Karpas-422 (cell line): ENCODE data around the gene HK3. TPM values are rescaled to one million over a fixed set of nuclear protein-coding genes. Genes with fewer than 3 reads are reported as not detected.

Source experiments
- DNase-seq: peaks from one replicate; pipeline ENCODE4 v3.0.0-alpha.2; 2015
- H2AFZ ChIP-seq: fragments of 200-600 bp; sonication (generic); 2 replicates; pipeline ENCODE4 v1.6.1; 2014; ENCODE audit warnings: antibody characterized with exemption, low read length, mixed read lengths
- H3K27ac ChIP-seq: fragments of 200-600 bp; sonication (generic); 2 replicates; pipeline ENCODE4 v1.5.1; 2014; ENCODE audit warnings: mild to moderate bottlenecking, low read length, moderate library complexity
- H3K27me3 ChIP-seq: fragments of 200-600 bp; sonication (generic); 2 replicates; pipeline ENCODE4 v1.6.1; 2014; ENCODE audit warnings: low read length, mixed read lengths
- H3K36me3 ChIP-seq: fragments of 200-600 bp; sonication (generic); 2 replicates; pipeline ENCODE4 v1.6.1; 2014; ENCODE audit warnings: low read length, mixed read lengths; ENCODE audit not compliant: insufficient read depth
- H3K4me1 ChIP-seq: fragments of 200-600 bp; sonication (generic); 2 replicates; pipeline ENCODE4 v1.6.1; 2014; ENCODE audit warnings: mild to moderate bottlenecking, low read length, mixed read lengths
- H3K4me2 ChIP-seq: fragments of 200-600 bp; sonication (generic); 2 replicates; pipeline ENCODE4 v1.6.1; 2014; ENCODE audit warnings: low read length, low read depth, mild to moderate bottlenecking; ENCODE audit not compliant: poor library complexity, severe bottlenecking
- H3K4me3 ChIP-seq: fragments of 200-600 bp; sonication (generic); 2 replicates; pipeline ENCODE4 v1.5.1; 2014; ENCODE audit warnings: mild to moderate bottlenecking, antibody characterized with exemption, low read length, mixed read lengths
- H3K79me2 ChIP-seq: fragments of 200-600 bp; sonication (generic); 2 replicates; pipeline ENCODE4 v1.6.1; 2014; ENCODE audit warnings: mild to moderate bottlenecking, low read length, mixed read lengths
- H3K9ac ChIP-seq: fragments of 200-600 bp; sonication (generic); 2 replicates; pipeline ENCODE4 v1.6.0; 2014; ENCODE audit warnings: low read length
- H3K9me2 ChIP-seq: fragments of 200-600 bp; sonication (generic), shearing (Covaris generic); replicated peaks from 2 replicates; pipeline ENCODE4 v1.6.0; 2014; ENCODE audit warnings: mild to moderate bottlenecking, low read length, moderate library complexity; ENCODE audit not compliant: insufficient read depth
- H3K9me3 ChIP-seq: fragments of 300-700, 200-600 bp; sonication (generic); 2 replicates; pipeline ENCODE4 v1.6.1; 2014; ENCODE audit warnings: low read length, mixed read lengths
- H4K20me1 ChIP-seq: fragments of 200-600 bp; sonication (generic); 2 replicates; pipeline ENCODE4 v1.6.1; 2014; ENCODE audit warnings: mild to moderate bottlenecking, antibody characterized with exemption, low read length, low read depth; ENCODE audit not compliant: insufficient read depth
- total RNA-seq: library from RNA; depleted of rRNA; stranded (reverse); fragments of >200 nt; shearing (Covaris generic); gene quantifications from 2 replicates; pipeline ENCODE4 v1.2.3, GENCODE V29; 2014; ENCODE audit warnings: low replicate concordance

Gene HK3
- total RNA-seq, 1 experiment from 2014 or later = not detected

DNA sequence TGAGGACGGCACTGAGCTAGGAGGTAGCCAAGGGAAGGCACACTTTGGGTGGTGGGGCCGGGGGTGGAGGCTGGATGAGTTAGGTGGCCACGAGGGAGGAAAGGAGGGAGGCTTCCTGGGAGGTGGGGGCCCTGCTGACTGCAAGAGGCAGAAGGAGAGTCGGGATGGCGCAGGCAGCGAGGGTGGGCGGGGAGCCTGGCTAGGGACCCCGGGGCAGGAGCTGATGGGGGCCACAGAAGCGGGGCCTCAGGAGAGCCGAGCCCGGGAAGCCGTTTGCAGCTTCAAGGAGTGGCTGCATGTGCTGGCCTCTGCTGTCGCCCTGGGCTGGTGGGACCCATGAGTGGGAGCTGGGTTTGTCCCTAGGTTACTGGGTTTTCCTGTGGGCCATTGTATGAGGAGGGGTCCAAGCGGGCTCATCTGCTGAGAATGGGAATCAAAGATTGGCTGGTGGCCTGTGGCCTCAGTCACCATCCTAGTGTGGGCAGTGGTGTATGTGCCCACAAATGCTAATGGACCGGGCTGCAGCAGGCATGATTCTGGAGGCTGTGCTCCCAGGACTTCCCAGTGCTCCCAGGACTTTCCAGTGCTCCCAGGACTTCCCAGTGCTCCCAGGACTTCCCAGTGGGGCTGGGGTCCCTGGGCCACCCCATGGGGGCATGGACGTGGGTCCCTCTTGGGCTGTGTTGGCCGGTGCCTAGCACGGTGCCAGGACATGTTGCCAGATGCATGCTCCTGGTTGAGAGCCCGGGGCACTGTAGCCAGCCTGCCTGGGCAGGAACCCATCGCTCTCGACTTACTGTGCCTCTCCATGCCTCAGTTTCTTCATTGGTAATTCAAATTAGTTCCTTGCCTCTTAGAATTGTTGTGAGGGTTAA, 48.5 kb downstream of the HK3 start:
- Histone ChIP-seq H3K79me2 (no peaks in the 10 kb centered on the region), H3K9me2 (no peaks in the 10 kb centered on the region), H3K4me1 (no peaks in the 10 kb centered on the region), H3K4me2 (no peak overlapping the region), H2AFZ (no peak overlapping the region), H3K27ac (no peak overlapping the region), H3K9me3 (no peaks in the 10 kb centered on the region), H3K9ac (no peak overlapping the region), H3K27me3 (no peaks in the 10 kb centered on the region), H3K4me3 (no peak overlapping the region), H4K20me1 (no peaks in the 10 kb centered on the region), H3K36me3 (no peaks in the 10 kb centered on the region)
- DNase-seq = no peak

DNA sequence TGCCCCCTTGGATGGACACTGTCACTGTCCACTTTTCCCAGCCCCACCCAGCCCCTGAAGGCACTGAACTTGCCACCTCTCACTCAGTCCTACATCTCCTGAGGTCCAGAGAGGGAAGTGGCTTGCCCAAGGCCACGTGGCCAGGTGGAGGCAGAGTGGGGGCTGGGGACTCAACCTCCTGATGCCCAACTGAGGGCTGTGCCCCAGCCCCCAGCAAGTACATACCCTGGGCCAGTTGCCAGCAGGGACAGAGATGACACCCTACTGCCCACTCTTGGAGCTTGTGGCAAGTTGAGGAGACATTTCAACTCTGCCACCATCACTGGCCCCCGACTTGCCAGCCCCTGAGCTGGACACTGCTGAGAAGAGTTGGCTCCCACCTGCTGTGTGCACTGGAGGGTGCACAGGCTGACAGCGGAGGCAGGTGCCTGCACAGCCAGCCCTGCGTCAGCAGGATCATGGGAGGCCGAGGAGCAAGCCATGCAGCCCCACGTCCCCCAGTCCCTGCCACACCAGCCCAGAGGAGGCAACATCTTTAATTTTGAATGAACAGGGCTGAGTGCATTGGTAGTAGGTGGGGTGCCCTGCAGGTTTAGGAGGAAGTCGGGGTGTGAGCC, 49.4 kb downstream of the HK3 start:
- H3K9me3 ChIP-seq = no peaks in the 10 kb centered on the region
- no peaks in the 10 kb centered on the region for H3K9me2 ChIP-seq
- no peak overlapping the region for H3K4me2 ChIP-seq
- no peaks in the 10 kb centered on the region for H3K36me3 ChIP-seq
- H3K9ac ChIP-seq = no peak overlapping the region
- no peaks in the 10 kb centered on the region for H3K27me3 ChIP-seq
- H3K4me3 ChIP-seq = no peak overlapping the region
- H3K27ac ChIP-seq = no peak overlapping the region
- H4K20me1 ChIP-seq = no peaks in the 10 kb centered on the region
- no peak for DNase-seq
- H2AFZ ChIP-seq = no peak overlapping the region
- H3K4me1 ChIP-seq = no peaks in the 10 kb centered on the region
- H3K79me2 ChIP-seq = no peaks in the 10 kb centered on the region

DNA sequence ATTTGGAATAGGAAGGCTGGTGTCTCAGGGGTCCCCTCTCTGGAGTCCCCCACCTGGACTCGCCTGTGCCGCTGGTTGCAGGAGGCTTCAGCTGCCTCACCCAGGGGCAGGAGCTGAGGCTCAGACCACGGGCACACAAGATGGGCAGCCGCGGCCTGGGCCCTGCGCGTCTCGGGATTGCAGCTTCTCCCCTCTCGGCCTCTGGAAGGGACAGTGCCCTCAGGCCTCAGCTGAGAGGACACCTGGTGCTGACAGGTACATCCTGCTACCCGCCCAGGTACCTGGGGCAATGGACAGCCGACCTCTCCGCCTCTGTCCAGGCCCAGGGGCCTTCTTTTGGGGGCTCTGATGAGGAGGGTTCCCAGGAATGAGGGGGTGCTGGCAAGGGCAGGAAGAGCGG, 50.5 kb downstream of the HK3 start:
- no peaks in the 10 kb centered on the region for H4K20me1 ChIP-seq
- H3K79me2 ChIP-seq = no peaks in the 10 kb centered on the region
- H3K27me3 ChIP-seq = no peaks in the 10 kb centered on the region
- no peak overlapping the region for H3K9ac ChIP-seq
- no peak for DNase-seq
- no peak overlapping the region for H2AFZ ChIP-seq
- no peaks in the 10 kb centered on the region for H3K4me1 ChIP-seq
- no peak overlapping the region for H3K27ac ChIP-seq
- no peaks in the 10 kb centered on the region for H3K36me3 ChIP-seq
- no peak overlapping the region for H3K4me2 ChIP-seq
- no peaks in the 10 kb centered on the region for H3K9me2 ChIP-seq
- H3K9me3 ChIP-seq = no peaks in the 10 kb centered on the region
- no peak overlapping the region for H3K4me3 ChIP-seq

DNA sequence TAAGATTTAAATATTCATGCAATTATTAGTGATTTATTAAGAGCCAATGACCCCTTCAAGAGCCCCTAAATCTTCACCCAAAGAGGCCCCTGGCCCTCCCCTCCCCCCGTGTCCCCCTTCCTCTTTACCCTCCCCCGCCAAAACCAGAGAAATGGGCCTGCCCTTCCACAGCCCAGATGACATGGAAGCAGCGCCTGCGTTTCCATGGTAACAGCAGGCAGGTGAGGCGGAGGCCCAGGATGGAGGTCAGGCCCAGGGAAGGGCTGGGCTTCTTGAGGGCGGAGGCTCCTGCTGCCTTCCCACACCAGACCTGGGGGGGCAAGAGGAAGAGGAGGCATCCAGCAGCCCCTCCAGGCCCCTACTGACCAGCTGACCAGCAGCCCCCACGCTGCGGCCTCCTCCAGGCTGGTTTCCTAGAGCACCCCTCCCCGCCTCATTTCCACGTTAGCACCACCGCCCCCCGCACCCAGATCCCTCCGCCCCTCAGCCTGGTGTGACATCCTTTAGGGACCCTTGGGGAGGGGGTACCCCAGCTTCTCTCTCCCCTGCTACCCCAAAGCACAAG, 51.3 kb downstream of the HK3 start:
- DNase-seq = no peak
- Histone ChIP-seq H3K4me3 (no peak overlapping the region), H2AFZ (no peak overlapping the region), H3K9me2 (no peaks in the 10 kb centered on the region), H3K9me3 (no peaks in the 10 kb centered on the region), H3K4me1 (no peaks in the 10 kb centered on the region), H3K36me3 (no peaks in the 10 kb centered on the region), H3K4me2 (no peak overlapping the region), H3K9ac (no peak overlapping the region), H3K79me2 (no peaks in the 10 kb centered on the region), H3K27me3 (no peaks in the 10 kb centered on the region), H3K27ac (no peak overlapping the region), H4K20me1 (no peaks in the 10 kb centered on the region)

DNA sequence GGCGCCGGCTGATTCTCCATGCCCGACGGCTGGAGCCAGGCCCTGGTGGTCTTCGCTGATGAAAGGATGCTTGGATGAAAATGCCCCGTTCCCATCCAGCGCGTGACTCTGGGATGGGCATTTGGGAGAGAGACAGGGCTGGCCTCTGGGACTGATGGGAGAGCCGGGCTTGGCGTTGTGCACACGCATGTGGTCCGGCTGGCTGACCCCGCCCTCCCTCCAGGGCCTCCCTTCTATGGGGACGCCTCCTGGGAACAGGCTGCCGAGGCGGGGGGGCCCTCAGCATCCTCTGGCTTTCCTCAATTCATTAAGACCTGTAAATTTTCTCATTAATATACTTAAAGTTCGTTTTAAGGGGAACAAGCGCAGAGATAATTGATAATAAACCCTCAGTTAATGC, 52.0 kb downstream of the HK3 start:
- Histone ChIP-seq H3K36me3 (no peaks in the 10 kb centered on the region), H3K4me3 (no peak overlapping the region), H3K9me3 (no peaks in the 10 kb centered on the region)

DNA sequence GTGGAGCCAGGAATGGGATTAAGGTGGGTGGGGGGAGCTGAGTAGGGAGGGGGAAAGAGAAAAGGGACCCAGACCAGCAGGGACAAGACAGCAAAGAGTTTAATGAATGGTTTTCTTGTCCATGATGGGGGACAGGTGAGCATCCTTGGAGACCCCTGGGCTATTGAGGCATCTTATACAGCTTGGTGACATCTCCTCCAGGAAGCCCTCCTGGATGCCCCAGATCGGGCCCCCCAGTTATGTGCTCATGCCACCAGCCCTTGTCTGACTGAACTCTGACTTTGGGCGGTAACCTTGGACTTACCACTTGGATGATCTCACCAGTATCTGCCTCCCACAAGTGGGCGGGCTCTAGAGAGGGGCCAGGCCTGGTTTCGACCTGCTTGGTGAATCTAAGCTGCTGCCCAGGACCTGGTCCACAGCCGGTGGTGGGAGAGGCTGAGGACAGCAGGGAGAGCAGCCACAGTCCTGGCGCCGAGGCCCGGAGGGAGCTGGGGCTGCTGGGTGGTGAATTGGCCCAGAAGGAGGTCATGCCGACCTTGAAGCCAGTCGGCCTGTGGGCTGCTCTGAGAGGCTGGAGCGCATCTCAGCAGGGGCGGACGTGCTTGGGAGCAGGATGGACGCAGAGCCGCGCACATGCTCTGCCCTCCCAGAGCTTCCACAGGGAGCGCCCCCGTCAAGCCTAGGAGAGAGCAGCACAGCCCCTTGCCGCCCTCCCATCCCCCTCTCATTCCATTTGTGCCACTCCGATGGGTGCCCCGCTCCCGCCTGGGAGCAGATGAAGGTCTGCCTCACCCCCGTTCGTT, 52.6 kb downstream of the HK3 start:
- Histone ChIP-seq H3K4me2 (no peak overlapping the region), H3K9ac (no peak overlapping the region), H3K4me3 (no peak overlapping the region), H4K20me1 (no peaks in the 10 kb centered on the region), H3K27ac (no peak overlapping the region), H3K9me2 (no peaks in the 10 kb centered on the region), H2AFZ (no peak overlapping the region), H3K9me3 (no peaks in the 10 kb centered on the region), H3K79me2 (no peaks in the 10 kb centered on the region), H3K36me3 (no peaks in the 10 kb centered on the region), H3K27me3 (no peaks in the 10 kb centered on the region), H3K4me1 (no peaks in the 10 kb centered on the region)
- DNase-seq = peak; percentile 52

More for the DNA sequence above, 52.0 kb downstream of the HK3 start:
- DNase-seq = no peak
- Histone ChIP-seq H4K20me1 (no peaks in the 10 kb centered on the region), H2AFZ (no peak overlapping the region), H3K9ac (no peak overlapping the region), H3K4me1 (no peaks in the 10 kb centered on the region), H3K27ac (no peak overlapping the region), H3K79me2 (no peaks in the 10 kb centered on the region), H3K27me3 (no peaks in the 10 kb centered on the region), H3K9me2 (no peaks in the 10 kb centered on the region), H3K4me2 (no peak overlapping the region)

DNA sequence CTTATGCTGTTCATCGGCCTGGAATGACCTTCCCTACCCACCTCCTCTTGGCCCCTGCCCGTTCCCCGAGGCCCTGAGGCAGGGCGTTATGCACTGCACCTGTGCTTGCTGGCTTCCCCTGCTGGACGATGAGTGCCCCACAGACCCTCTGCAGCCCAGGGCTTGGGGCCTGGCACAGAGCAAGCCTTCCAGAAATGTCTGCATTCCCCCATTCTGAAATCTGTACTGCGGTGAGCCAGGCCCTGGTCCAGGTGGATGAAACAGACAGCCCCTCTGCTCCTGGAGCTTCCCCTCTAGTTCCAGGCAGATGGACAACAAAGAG, 53.8 kb downstream of the HK3 start:
- Histone ChIP-seq H3K9me3 (no peaks in the 10 kb centered on the region), H3K4me3 (no peak overlapping the region), H3K27ac (no peak overlapping the region), H3K9ac (no peak overlapping the region), H3K4me1 (no peaks in the 10 kb centered on the region), H3K79me2 (no peaks in the 10 kb centered on the region), H3K9me2 (no peaks in the 10 kb centered on the region), H3K4me2 (no peak overlapping the region), H2AFZ (no peak overlapping the region), H3K27me3 (no peaks in the 10 kb centered on the region), H3K36me3 (no peaks in the 10 kb centered on the region), H4K20me1 (no peaks in the 10 kb centered on the region)
- DNase-seq = no peak
